GM21786 (cell line): ENCODE results near the gene SIRT7.

Experiments used
- ATAC-seq: cut with Tn5 transposase; IDR thresholded peaks from one replicate; pipeline ENCODE4 v1.9.1; 2021; ENCODE audit not compliant: unreplicated experiment

The SIRT7 gene

DNA sequence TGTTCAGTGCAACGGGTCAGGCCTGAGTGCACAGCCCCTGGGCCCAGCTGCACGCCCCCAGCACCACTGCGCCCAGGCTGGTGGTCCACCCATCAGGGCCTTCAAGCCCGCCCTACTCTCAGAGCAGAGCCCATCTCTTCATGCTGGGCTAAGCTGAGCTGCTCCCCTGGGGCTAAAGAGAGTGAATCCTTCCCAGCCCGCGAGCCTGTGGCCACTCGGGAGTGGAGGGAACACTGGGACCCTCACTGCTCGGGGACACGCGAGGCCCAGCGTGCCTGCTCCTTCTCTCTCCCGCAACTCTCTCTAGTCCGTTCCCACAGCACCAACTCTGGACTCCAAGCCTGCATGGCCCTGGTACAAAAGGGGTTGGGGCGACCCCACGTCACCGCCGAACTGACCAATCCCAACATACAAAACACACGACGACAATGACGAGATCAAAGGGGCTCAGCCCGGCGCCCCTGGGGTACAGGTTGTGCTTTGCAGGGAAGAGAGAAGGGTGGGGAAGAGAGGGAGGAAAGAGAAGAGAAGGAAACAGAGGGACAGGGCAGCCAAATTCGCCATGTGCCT is 4.1 kb upstream of the SIRT7 start:
- ATAC-seq: no peak

- no peak for ATAC-seq
Observed at GRCh38 chr17:81921537-81921862, 3.5 kb upstream of the SIRT7 start.

DNA sequence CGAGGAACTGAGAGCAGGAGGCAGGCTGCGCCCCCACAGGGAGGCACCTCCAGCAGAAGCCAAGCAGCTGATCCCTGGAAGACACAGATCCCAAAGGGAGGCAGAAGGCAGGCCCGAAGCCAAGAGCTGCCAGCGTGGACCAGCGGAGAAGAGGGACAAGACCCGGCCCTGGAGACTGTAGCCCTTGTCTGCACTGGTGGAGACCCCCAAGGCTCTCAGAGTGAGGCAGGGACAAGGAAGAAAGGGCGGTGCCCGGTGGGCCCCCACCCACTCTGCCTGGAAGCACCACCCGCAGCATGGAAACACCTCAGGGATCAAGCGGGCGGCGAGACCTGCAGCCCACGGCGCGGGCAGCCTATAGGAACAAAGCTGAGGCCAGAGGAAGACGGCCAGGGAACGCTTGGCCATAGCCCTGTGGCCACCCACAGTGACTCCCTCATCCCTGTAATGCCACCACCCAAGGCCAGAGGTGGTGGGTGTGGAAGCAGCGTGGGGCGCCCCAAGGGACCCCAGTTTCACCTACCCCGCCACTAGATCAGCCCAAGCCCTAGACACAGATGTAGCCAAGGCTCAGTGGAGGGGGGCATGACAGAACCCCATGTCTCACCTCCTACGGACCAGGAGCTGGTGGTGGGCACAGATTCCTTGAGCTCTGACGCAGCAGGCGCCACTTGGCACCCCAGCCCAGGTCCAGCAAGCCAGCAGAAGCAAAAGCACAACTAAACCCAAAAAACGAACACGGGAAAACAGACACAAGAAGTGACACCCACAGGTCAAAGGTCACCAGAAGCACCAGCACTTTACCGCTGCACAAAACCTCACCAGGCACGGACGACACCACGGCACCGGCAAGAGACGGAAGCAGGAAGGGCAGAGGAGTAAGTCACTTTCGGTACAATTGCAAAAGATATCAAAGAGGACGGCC is 2.9 kb upstream of the SIRT7 start:
- no peak for ATAC-seq

- ATAC-seq: no peak
Observed at GRCh38 chr17:81918832-81919545, 1.0 kb upstream of the SIRT7 start.

DNA sequence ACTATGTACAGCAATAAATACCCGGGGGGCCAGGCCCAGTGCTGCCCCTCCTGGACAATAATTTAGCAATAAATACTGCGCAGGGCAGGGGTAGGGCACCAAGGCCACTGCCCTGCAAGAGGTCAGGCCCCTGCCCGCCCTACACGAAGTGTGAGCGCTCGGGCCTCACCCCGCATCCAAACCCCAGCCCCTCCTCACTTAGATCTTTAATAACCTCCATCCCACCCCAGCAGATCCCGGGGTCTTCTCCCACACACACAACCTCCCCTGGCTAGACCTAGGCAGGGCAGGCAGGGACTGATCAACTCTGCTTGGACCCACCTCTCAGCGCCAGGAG is 325 bp upstream of the SIRT7 start:
- peak; percentile 11 for ATAC-seq

DNA sequence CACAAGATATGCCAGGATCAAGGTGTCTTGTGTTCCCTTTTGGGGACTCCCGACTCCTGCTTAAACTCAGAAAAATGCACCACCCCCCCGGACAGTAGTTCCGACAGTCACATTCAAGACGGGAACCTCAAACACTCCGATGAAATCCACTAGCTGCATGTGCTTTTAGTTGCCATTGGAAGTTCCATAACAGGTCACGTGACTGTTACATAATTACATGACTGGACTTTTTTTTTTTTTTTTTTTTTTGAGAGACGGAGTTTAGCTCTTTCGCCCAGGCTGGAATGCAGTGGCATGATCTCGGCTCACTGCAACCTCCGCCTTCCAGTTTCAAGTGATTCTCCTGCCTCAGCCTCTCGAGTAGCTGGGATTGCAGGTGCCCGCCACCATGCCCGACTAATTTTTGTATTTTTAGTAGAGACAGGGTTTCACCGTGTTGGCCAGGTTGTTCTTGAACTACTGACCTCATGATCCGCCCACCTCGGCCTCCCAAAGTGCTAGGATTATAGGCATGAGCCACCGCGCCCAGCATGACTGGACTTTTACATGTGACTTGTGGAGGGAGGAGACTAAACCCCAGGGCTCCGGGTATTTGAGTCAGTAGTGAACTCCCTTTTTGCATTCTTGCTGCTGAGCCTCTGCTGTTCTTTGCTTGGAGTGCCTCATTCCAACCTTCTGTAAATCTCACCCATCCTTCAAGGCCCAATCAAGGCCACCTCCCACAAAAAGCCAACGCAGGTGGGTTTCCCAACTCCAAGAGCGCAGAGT is 1.6 kb downstream of the SIRT7 start:
- ATAC-seq: no peak

DNA sequence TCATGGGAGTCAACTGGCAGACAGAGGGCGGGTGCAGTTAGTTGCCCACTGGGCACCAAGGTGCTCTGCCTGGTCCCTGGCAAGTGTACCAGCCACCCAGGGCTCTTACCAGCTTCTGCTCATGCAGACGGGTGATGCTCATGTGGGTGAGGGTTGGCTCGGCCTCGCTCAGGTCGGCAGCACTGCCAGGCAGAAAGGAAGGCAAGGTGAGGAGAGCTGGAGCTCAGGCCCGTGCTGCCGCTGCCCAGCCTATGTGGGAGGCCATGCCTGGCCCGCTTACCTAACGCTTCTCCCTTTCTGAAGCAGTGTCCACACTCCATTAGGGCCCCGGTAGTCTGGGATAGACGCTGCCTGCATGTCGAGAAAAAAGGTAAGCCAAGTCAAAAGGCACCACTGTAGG is 2.6 kb downstream of the SIRT7 start:
- no peak for ATAC-seq

GRCh38 chr17:81914103-81914850 is 3.7 kb downstream of the SIRT7 start:
- no peak for ATAC-seq

- ATAC-seq: no peak
Observed at GRCh38 chr17:81913394-81914102, 4.4 kb downstream of the SIRT7 start.

- ATAC-seq: no peak
Observed at GRCh38 chr17:81912441-81913309, 5.3 kb downstream of the SIRT7 start.

GRCh38 chr17:81911969-81912368 is 6.0 kb downstream of the SIRT7 start:
- no peak for ATAC-seq

- peak; percentile 74 for ATAC-seq
Observed at GRCh38 chr17:81911277-81911961, 6.6 kb downstream of the SIRT7 start, which contains the start of gene PCYT2. Gene PCYT2 (minus strand): TSS chr17:81911399. CDS start chr17:81911355, 44 bp downstream.

DNA sequence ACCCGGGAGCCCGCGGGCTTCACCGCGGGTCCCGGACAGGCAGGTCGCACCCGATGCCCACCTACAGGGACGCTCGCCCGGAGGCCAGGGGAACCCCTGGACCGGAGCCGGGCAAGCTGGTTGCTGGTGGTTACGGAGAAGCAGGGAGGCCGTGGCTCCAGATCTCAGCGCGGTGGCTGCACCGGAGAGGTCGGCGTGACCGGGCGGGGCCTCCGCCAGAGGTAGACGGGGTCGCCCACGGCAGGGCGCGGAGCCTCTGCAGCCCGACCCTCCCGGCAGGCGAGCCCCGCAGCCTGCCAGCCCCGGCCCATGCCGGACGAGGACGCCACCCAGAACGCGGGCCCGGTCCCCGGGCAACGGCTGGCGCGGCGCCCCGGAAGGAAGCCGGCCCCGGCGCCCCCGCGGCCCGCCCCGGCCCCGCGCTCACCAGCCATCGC is 7.1 kb downstream of the SIRT7 start:
- ATAC-seq: peak; percentile 28

DNA sequence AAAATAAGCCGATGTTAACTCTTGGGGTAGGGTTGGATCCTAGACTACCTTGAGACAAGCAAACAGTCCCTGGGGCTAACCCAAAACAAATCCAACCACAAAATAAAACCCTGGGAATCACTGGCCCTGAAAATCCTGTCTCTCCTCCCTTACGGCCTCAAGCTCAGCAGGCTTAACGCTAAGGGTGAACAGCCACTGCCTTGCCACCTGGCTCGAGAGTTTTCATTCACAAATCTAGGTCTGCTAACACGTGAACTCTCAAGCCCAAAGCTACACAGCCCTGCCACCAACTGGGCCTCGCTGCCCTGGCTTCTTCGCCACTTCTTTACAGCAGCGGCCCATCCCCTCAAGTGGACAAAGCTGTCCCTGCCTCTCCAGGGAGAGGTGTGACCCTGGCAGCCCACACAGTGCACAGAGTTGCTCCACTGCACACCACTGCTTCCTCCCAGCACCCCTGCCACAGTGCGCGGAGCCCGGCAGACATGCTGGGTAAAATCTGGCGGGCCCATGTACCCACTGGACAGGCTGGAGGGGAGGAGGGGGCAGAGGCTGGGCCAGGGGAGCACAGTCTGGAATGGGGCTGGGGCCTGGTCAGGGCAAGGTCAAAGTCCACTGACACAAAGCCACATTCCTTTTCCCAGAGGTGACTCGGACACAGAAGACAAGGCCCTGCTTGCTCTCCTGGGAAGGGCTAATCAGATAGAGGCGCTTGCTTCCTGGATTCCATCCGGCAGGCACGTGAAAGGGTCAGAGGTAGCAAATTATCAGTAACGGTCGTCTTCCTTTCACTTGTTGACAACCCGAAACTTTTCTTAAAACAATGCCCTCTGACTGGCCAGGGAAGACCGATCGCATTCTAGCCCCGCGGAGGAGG is 7.8 kb downstream of the SIRT7 start:
- ATAC-seq: no peak

- ATAC-seq: no peak
Observed at GRCh38 chr17:81909231-81909630, 8.7 kb downstream of the SIRT7 start.

DNA sequence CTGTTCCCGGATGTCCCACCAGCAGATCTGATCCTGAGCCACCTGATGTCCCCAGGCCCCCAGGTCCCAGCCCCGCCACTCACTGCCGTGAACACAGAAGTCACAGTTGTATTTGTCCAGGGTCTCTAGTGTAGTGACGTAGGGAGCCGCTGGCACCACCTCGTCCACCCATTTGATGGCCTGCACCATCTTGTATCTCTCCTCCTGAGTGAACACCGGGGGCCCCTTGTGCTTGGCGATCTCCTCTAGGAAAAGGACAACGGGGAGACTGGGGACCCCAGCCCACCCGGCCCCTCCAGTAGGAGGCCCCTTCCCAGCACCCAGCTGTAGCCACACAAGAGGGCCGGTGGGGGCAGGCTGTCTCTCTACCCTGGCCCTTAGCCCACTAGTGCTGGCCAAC is 9.2 kb downstream of the SIRT7 start:
- ATAC-seq: no peak
